GM12878 (cell line): Measurements from ENCODE around the gene ARHGEF33. TPM values are rescaled to one million over a fixed set of nuclear protein-coding genes. Genes with fewer than 3 reads are reported as not detected.

Experiments
- BHLHE40 ChIP-seq, 2 experiments: fragments of 450-650 bp in 1 of 2; IDR thresholded peaks; 2 replicates each; pipeline ENCODE4 v1.6.1; 2011 to 2017; ENCODE audit warnings: low read depth in 2 of 2, borderline replicate concordance in 1 of 2, improper control_type of control experiment in 1 of 2, low read length in 1 of 2, mild to moderate bottlenecking in 1 of 2
- BRCA1 ChIP-seq: IDR thresholded peaks from 2 replicates; pipeline ENCODE4 v1.6.1; 2011; ENCODE audit warnings: low read depth, low read length, improper control_type of control experiment
- CEBPB ChIP-seq, 2 experiments: fragments of 150-350 bp in 1 of 2; IDR thresholded peaks; 2 replicates each; pipeline ENCODE4 v1.6.1; 2012 to 2014; ENCODE audit warnings: low read depth in 2 of 2, low read length in 2 of 2, borderline replicate concordance in 1 of 2, inconsistent platforms in 1 of 2
- CREM ChIP-seq: IDR thresholded peaks from 2 replicates; pipeline ENCODE4 v1.6.1; 2014; ENCODE audit warnings: antibody characterized with exemption, low read depth
- GABPA ChIP-seq: IDR thresholded peaks from 2 replicates; pipeline ENCODE4 v1.6.1; 2014; ENCODE audit warnings: antibody characterized with exemption, low read depth, mild to moderate bottlenecking, inconsistent platforms
- MYB ChIP-seq: fragments of 150-350 bp; IDR thresholded peaks from 2 replicates; pipeline ENCODE4 v1.6.1; 2014; ENCODE audit warnings: mild to moderate bottlenecking, low read depth, low read length, borderline replicate concordance
- NR2C1 ChIP-seq: fragments of 450-650 bp; IDR thresholded peaks from 2 replicates; pipeline ENCODE4 v1.6.1; 2017; ENCODE audit warnings: antibody characterized with exemption, mild to moderate bottlenecking, moderate library complexity
- SREBF1 ChIP-seq: IDR thresholded peaks from 2 replicates; pipeline ENCODE4 v1.6.1; 2012; ENCODE audit warnings: mild to moderate bottlenecking, low read length
- polyA plus RNA-seq, 11 experiments: library from polyadenylated mRNA; depleted of rRNA in 4 of 11; unstranded in 6 of 11; stranded (reverse) in 5 of 11; fragments of >200 nt; fragmentation: Nextera tagmentation in 4 of 11; fragmentation: Illumina TruSeq in 1 of 11; extraction: Ambion mirVana in 4 of 11; extraction: Trizol in 1 of 11; gene quantifications; 1 replicate in 1 of 11; 2 replicates in 10 of 11; pipeline versions ENCODE4 v1.2.1 to v1.2.3, GENCODE V29; 2011 to 2016; ENCODE audit warnings: inconsistent platforms in 2 of 11, missing spikeins in 2 of 11, low read depth in 1 of 11
- total RNA-seq, 4 experiments: library from RNA; depleted of rRNA in 3 of 4; stranded (reverse); fragments of >200 nt in 3 of 4; fragmentation: Illumina TruSeq in 1 of 4; extraction: Trizol in 1 of 4; gene quantifications; 2 replicates each; pipeline versions ENCODE4 v1.2.1 to v1.2.3, GENCODE V29; 2013 to 2021
- TF ChIP-seq, protein P1 (sequence below): IDR thresholded peaks from 2 replicates; pipeline ENCODE4 v1.6.1; 2012; ENCODE audit warnings: low read length, inconsistent platforms
- TF ChIP-seq, protein P2 (sequence below): fragments of 450-650 bp; formaldehyde crosslinking; IDR thresholded peaks from 2 replicates; pipeline ENCODE4 v1.4.0; 2022; ENCODE audit warnings: mild to moderate bottlenecking, moderate library complexity
- TF ChIP-seq, protein P3 (sequence below): fragments of 450-650 bp; IDR thresholded peaks from 2 replicates; pipeline ENCODE4 v1.6.1; 2016; ENCODE audit warnings: mild to moderate bottlenecking

Gene ARHGEF33
- total and polyA plus RNA-seq, 10 of the 15 experiments (the other 5 are each of a cell fraction or from before 2014, with no cell fraction given): 0.01 to 0.08 (median 0.05) TPM; not detected in 4

DNA sequence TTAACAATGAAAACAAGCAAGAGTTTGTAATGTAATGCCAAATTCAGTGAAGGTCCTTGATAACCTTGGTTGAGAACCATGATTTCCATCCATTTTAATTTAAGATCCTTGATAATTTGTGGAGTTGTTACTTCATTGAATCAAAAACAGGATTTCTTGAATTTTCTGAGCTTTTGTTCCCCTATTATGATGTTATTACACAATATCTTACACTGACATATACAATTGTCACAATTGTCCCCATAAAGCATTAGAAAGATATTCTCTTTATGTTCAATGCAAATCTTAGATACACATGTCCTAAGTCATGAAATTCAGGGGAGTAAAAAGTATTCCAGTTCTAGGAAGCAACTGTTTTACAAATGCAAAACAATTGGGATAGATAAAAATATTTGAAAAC, 83.6 kb downstream of the ARHGEF33 start (continued):
- no peak for TF ChIP-seq BRCA1
- TF ChIP-seq, protein P1, sequence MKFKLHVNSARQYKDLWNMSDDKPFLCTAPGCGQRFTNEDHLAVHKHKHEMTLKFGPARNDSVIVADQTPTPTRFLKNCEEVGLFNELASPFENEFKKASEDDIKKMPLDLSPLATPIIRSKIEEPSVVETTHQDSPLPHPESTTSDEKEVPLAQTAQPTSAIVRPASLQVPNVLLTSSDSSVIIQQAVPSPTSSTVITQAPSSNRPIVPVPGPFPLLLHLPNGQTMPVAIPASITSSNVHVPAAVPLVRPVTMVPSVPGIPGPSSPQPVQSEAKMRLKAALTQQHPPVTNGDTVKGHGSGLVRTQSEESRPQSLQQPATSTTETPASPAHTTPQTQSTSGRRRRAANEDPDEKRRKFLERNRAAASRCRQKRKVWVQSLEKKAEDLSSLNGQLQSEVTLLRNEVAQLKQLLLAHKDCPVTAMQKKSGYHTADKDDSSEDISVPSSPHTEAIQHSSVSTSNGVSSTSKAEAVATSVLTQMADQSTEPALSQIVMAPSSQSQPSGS: no peak
- TF ChIP-seq BHLHE40 (IDR thresholded peaks at IDR 0.05; ENCODE audit: borderline replicate concordance in 1 of 2, low read depth in 2 of 2, low read length in 1 of 2): no peak
- TF ChIP-seq, protein P2, sequence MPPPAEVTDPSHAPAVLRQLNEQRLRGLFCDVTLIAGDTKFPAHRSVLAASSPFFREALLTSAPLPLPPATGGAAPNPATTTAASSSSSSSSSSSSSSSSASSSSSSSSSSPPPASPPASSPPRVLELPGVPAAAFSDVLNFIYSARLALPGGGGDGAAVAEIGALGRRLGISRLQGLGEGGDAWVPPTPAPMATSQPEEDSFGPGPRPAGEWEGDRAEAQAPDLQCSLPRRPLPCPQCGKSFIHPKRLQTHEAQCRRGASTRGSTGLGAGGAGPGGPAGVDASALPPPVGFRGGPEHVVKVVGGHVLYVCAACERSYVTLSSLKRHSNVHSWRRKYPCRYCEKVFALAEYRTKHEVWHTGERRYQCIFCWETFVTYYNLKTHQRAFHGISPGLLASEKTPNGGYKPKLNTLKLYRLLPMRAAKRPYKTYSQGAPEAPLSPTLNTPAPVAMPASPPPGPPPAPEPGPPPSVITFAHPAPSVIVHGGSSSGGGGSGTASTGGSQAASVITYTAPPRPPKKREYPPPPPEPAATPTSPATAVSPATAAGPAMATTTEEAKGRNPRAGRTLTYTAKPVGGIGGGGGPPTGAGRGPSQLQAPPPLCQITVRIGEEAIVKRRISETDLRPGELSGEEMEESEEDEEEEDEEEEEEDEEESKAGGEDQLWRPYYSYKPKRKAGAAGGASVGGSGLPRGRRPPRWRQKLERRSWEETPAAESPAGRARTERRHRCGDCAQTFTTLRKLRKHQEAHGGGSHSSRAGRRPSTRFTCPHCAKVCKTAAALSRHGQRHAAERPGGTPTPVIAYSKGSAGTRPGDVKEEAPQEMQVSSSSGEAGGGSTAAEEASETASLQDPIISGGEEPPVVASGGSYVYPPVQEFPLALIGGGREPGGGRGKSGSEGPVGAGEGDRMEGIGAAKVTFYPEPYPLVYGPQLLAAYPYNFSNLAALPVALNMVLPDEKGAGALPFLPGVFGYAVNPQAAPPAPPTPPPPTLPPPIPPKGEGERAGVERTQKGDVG (CRISPR knock-in tag): no peak
- TF ChIP-seq GABPA: no peak
- TF ChIP-seq CEBPB (IDR thresholded peaks at IDR 0.05; ENCODE audit: borderline replicate concordance in 1 of 2, low read depth in 2 of 2, low read length in 2 of 2): no peak
- TF ChIP-seq NR2C1: no peak
- no peak for TF ChIP-seq CREM
- no peak for TF ChIP-seq MYB
- TF ChIP-seq SREBF1: no peak
- TF ChIP-seq, protein P3, sequence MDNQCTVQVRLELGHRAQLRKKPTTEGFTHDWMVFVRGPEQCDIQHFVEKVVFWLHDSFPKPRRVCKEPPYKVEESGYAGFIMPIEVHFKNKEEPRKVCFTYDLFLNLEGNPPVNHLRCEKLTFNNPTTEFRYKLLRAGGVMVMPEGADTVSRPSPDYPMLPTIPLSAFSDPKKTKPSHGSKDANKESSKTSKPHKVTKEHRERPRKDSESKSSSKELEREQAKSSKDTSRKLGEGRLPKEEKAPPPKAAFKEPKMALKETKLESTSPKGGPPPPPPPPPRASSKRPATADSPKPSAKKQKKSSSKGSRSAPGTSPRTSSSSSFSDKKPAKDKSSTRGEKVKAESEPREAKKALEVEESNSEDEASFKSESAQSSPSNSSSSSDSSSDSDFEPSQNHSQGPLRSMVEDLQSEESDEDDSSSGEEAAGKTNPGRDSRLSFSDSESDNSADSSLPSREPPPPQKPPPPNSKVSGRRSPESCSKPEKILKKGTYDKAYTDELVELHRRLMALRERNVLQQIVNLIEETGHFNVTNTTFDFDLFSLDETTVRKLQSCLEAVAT: no peak
